UCSD-AML1 (cell line): ENCODE measurements around the gene TC2N.
"Not testable (repeated sequence)": the region's sequence is repeated elsewhere in the genome, so short reads cannot be mapped to it uniquely, and the experiment has no call there.

ENCODE experiments used
- DNase-seq: peaks from one replicate; lab custom pipeline; 2025; ENCODE audit not compliant: unreplicated experiment; lab: John Stamatoyannopoulos, UW

TC2N gene

GRCh38 chr14:91889477-91890211 is 22.3 kb upstream of the TC2N start:
- no peak for DNase-seq

GRCh38 chr14:91888641-91889476 is 21.5 kb upstream of the TC2N start:
- no peak for DNase-seq

- DNase-seq, result no peak
Measured at GRCh38 chr14:91886961-91887360, 19.6 kb upstream of the TC2N start.

DNA sequence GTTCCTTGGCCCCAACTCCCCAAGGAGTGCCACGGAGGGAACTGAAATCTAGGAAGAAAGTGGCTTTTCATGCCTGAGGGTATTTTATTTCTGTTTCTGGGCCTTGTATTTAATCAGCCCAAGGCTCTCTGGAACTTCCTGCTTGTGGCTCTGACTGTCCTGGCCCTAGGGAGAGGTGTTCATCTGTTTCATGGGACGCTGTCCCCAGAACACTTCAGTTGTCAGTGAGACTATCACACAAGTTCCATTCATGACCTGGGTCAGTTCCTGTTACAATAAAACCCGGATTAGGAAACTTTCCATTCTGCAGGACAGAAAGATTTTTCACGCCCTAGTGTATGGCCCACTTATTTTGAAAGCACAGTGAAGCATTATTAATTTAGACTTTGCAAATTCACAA is 18.5 kb upstream of the TC2N start:
- no peak for DNase-seq

DNA sequence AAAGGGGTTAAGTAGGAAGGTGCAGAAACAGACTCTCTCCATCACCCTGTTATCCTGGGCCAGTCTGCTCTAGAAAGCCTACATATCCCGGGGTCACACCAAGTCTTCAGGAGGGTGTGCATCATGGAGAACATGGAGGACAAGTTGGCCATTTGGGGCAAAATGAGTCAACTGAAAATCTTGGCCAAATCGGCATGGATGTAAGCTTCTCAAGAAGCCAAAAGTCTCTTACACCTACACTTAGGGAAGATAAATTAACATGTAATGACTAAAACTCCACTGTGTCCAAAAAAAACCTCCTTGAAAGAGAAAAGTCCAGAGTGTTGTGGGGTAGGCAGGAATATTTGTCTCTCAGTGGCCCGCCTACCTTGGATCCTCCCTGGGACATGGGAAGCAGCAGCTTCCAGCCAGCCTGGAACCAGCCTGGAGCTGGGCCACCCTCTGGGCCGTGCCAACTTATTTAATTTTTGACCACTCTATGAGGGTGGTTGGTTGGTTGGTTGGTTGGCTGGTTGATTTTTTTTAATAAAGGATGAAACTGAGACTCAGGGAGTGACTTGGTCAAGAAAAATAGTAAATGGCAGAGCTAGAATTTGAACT is 17.9 kb upstream of the TC2N start:
- DNase-seq, result no peak

DNA sequence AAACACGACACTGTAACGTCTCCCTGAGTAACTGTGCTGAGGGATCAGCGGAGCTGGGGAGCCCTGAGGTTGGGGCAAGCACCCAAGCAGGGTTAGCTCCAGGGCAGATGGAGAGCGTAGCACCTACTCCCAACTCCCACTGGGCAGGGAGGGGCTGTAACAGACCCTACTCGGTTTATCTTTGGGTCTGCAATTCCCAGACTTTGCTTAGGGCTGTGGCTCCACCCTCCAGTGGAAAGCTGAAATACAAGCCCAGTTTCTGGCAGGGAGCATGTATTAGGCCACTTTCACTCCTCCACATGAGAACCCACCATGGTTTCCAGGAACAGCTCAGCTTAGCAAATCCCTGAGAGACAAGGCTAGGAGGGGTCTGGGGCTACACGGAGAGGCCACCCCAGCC is 17.3 kb upstream of the TC2N start:
- DNase-seq, result no peak

GRCh38 chr14:91883753-91884152 is 16.4 kb upstream of the TC2N start:
- no peak for DNase-seq

DNA sequence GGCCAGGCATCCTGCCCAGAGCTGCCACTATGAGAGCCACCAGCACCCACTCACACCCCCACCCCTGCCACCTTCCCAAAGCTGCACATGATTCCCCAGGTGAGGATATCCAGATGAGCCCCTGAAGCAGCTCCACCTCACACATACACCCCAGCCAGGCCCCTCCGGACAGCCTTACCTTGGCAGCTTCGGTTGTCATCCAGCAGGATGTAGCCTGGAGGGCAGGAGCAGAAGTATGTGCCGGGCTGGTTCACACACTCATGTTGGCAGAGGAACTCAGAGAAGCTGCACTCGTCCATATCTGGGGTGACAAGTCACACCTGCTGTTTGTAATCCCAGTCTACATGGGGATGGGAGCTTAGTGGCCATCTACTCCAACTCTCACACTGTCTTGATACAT is 15.4 kb upstream of the TC2N start:
- no peak for DNase-seq

DNA sequence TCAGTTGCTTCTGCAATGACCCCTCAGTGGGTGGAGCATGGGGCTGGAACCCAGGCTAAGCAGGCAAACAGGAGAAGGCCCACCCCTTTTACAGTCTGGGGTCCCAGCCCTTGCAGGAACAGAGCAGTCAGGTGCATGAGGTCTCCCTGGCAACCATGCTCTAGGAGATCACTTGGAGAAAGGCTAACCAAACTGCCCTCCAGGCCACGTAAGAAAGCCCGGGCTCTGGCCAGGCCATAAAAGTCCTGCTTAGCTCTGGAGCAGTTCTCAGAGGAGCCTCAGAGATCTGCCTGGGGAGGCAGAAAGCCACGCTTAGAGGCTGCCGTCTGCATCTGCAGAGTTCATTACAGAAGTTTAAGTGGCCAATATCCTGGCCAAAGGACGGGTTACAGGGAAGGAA is 15.0 kb upstream of the TC2N start:
- no peak for DNase-seq

DNA sequence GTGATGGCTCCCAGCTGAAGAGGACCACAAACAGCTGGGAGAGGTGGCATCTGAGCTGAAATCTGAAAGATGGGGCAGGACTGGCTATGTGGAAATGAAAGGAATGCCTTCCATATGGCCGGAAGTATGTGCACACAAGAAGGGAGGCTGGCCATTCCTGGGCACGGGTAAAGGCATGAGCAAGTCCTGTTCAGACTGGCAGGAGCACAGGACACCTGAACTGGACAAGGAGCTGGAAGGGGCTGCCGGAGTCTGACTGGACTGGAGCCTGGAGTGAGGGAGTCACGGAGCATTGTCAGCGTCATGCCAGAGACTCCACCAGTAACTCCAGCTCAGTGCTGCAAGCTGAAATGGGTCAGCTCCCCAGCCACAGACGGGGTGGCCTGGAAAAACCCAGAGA is 11.9 kb upstream of the TC2N start:
- no peak for DNase-seq

DNA sequence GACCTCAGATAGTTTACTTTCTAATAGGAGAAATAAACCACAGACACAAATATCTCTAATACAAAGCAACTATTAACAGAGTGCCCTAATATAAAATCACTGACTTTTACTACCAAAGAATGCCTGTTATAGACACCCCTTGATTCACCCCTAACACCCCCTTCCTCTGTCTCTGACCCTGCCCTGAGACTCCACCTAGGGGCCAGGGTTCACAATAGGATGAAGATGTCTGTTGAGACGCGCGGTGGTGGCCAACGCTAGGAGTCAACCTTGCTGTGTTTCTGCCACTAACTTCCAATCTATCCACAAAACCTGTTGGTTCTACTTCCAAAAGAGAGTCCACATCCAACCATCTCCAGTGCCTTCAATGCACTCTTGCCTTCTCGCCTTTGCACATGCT is 10.9 kb upstream of the TC2N start:
- no peak for DNase-seq

GRCh38 chr14:91877376-91877915 is 10.1 kb upstream of the TC2N start:
- no peak for DNase-seq

- no peak for DNase-seq
Measured at GRCh38 chr14:91876492-91876891, 9.2 kb upstream of the TC2N start.

- DNase-seq, result no peak
Measured at GRCh38 chr14:91875525-91876286, 8.4 kb upstream of the TC2N start.

- no peak for DNase-seq
Measured at GRCh38 chr14:91873471-91874415, 6.4 kb upstream of the TC2N start.

- peak; percentile 40 for DNase-seq
Measured at GRCh38 chr14:91872517-91873470, 5.5 kb upstream of the TC2N start.

- no peak for DNase-seq
Measured at GRCh38 chr14:91872011-91872501, 4.7 kb upstream of the TC2N start.

DNA sequence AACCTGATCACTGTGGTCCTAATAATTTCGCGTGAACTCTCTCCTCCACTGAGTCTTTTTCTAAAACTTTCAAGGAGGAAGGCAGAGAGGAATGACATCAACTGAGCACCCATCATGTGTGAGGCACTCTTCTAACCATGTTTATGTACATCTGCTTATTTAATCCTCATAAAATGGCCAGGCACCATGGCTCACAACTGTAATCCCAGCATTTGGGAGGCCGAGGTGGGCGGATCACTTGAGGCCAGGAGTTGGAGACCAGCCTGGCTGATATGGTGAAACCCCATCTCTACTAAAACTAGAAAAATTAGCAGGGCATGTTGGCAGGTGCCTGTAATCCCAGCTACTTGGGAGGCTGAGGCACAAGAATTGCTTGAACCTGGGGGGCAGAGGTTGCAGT is 4.1 kb upstream of the TC2N start:
- not testable (repeated sequence) for DNase-seq

- no peak for DNase-seq
Measured at GRCh38 chr14:91870890-91871289, 3.6 kb upstream of the TC2N start.
